HEK293 (cell line): ENCODE results near the gene SP140L.
"Not testable (repeated sequence)": the region's sequence is repeated elsewhere in the genome, so short reads cannot be mapped to it uniquely, and the experiment has no call there.

Experiments used
- CTCF ChIA-PET: fragments of 350-600 bp; formaldehyde crosslinking; extraction: SDS; loops from one replicate; lab custom pipeline; 2021; ENCODE audit warnings: antibody characterized with exemption; lab: Yijun Ruan, JAX
- POLR2A ChIA-PET: fragments of 300-600 bp; formaldehyde crosslinking; extraction: SDS; loops from one replicate; lab custom pipeline; 2020; ENCODE audit warnings: antibody characterized with exemption, inconsistent platforms; lab: Yijun Ruan, JAX
- H3K27ac ChIP-seq: fragments of 200-500 bp; sonication (Bioruptor generic); 2 replicates; pipeline ENCODE4 v1.5.1; 2014; ENCODE audit warnings: low read depth, low read length, control low read depth, inconsistent platforms; ENCODE audit errors: extremely low read depth
- H3K36me3 ChIP-seq, 2 experiments: fragments of 200-500 bp in 1 of 2; sonication (Bioruptor generic) in 1 of 2; 1 replicate in 1 of 2; 2 replicates in 1 of 2; pipeline ENCODE4 v1.5.1; 2014 to 2017; ENCODE audit warnings: inconsistent platforms in 2 of 2, low read length in 2 of 2; ENCODE audit not compliant: control insufficient read depth in 2 of 2, insufficient read depth in 1 of 2
- H3K4me1 ChIP-seq: fragments of 200-500 bp; sonication (Bioruptor generic); 2 replicates; pipeline ENCODE4 v1.5.1; 2014; ENCODE audit warnings: mild to moderate bottlenecking, low read length, inconsistent platforms; ENCODE audit not compliant: control insufficient read depth, insufficient read depth
- H3K4me3 ChIP-seq: 2 replicates; pipeline ENCODE4 v1.5.1; 2011; ENCODE audit warnings: low read depth, mild to moderate bottlenecking, control low read depth, low read length, moderate library complexity
- H3K9me3 ChIP-seq: fragments of 200-500 bp; sonication (Bioruptor generic); 2 replicates; pipeline ENCODE4 v1.5.1; 2014; ENCODE audit warnings: low read depth, low read length, inconsistent platforms; ENCODE audit not compliant: control insufficient read depth, insufficient read depth
- ATF2 ChIP-seq: fragments of 450-650 bp; formaldehyde crosslinking; IDR thresholded peaks from 2 replicates; pipeline ENCODE4 v1.5.1; 2016; ENCODE audit warnings: missing biosample characterization, missing genetic modification characterization, low read depth
- INSM2 ChIP-seq: fragments of 450-650 bp; formaldehyde crosslinking; IDR thresholded peaks from 2 replicates; pipeline ENCODE4 v1.5.1; 2016; ENCODE audit warnings: missing biosample characterization, missing genetic modification characterization
- KLF7 ChIP-seq: fragments of 450-650 bp; formaldehyde crosslinking; IDR thresholded peaks from 2 replicates; pipeline ENCODE4 v1.5.1; 2016; ENCODE audit warnings: missing biosample characterization, missing genetic modification characterization, borderline replicate concordance
- PRDM6 ChIP-seq: fragments of 450-650 bp; formaldehyde crosslinking; IDR thresholded peaks from 2 replicates; pipeline ENCODE4 v1.5.1; 2017; ENCODE audit warnings: missing biosample characterization, missing genetic modification characterization
- RBAK ChIP-seq: fragments of 450-650 bp; formaldehyde crosslinking; IDR thresholded peaks from 2 replicates; pipeline ENCODE4 v1.5.1; 2016; ENCODE audit warnings: missing biosample characterization, missing genetic modification characterization
- SCRT2 ChIP-seq: fragments of 450-650 bp; formaldehyde crosslinking; IDR thresholded peaks from 2 replicates; pipeline ENCODE4 v1.5.1; 2016; ENCODE audit warnings: missing biosample characterization, missing genetic modification characterization
- SETDB1 ChIP-seq: IDR thresholded peaks from one replicate; pipeline ENCODE4 v1.6.1; 2017; ENCODE audit warnings: mild to moderate bottlenecking, low read length, moderate library complexity, mixed read lengths; ENCODE audit not compliant: insufficient read length
- SP2 ChIP-seq: fragments of 450-650 bp; formaldehyde crosslinking; IDR thresholded peaks from 2 replicates; pipeline ENCODE4 v1.5.1; 2016; ENCODE audit warnings: missing biosample characterization, missing genetic modification characterization
- WT1 ChIP-seq: fragments of 450-650 bp; formaldehyde crosslinking; IDR thresholded peaks from 2 replicates; pipeline ENCODE4 v1.5.1; 2016; ENCODE audit warnings: missing biosample characterization, missing genetic modification characterization
- ZBTB48 ChIP-seq: fragments of 450-650 bp; formaldehyde crosslinking; IDR thresholded peaks from 2 replicates; pipeline ENCODE4 v1.5.1; 2016; ENCODE audit warnings: missing biosample characterization, missing genetic modification characterization
- ZNF121 ChIP-seq: fragments of 450-650 bp; formaldehyde crosslinking; IDR thresholded peaks from 2 replicates; pipeline ENCODE4 v1.5.1; 2016; ENCODE audit warnings: missing biosample characterization, missing genetic modification characterization
- ZNF266 ChIP-seq: fragments of 450-650 bp; formaldehyde crosslinking; IDR thresholded peaks from 2 replicates; pipeline ENCODE4 v1.5.1; 2016; ENCODE audit warnings: missing biosample characterization, missing genetic modification characterization, low read depth
- ZNF292 ChIP-seq: fragments of 450-650 bp; formaldehyde crosslinking; IDR thresholded peaks from 2 replicates; pipeline ENCODE4 v1.5.1; 2016; ENCODE audit warnings: low read depth, missing biosample characterization, missing genetic modification characterization, borderline replicate concordance
- ZNF513 ChIP-seq: fragments of 450-650 bp; IDR thresholded peaks from 2 replicates; pipeline ENCODE4 v1.5.1; 2018; ENCODE audit warnings: missing biosample characterization, missing genetic modification characterization
- ZNF530 ChIP-seq: fragments of 450-650 bp; formaldehyde crosslinking; IDR thresholded peaks from 2 replicates; pipeline ENCODE4 v1.5.1; 2016; ENCODE audit warnings: low read depth, missing biosample characterization, missing genetic modification characterization
- ZNF626 ChIP-seq: fragments of 450-650 bp; sonication (Bioruptor Pico); formaldehyde crosslinking; IDR thresholded peaks from 2 replicates; pipeline ENCODE4 v1.5.1; 2018; ENCODE audit warnings: missing biosample characterization, missing genetic modification characterization, inconsistent platforms
- ZNF677 ChIP-seq: fragments of 450-650 bp; IDR thresholded peaks from 2 replicates; pipeline ENCODE4 v1.5.0; 2018; ENCODE audit warnings: missing biosample characterization, mild to moderate bottlenecking, missing genetic modification characterization, moderate library complexity
- ZNF692 ChIP-seq: fragments of 450-650 bp; formaldehyde crosslinking; IDR thresholded peaks from 2 replicates; pipeline ENCODE4 v1.5.1; 2016; ENCODE audit warnings: missing biosample characterization, missing genetic modification characterization

The SP140L gene

GRCh38 chr2:230343041-230343624 is 16.1 kb downstream of the SP140L start:
- H3K4me3 ChIP-seq, H3K4me1 ChIP-seq, POLR2A ChIA-PET, H3K27ac ChIP-seq, H3K36me3 ChIP-seq, H3K9me3 ChIP-seq: not testable (repeated sequence)
- CTCF ChIA-PET = interaction anchor here (0.6 kb wide), 1 partner anchor 10 kb away, joined by 3 read pairs; no protein-coding TSS in a partner anchor

GRCh38 chr2:230343747-230344146 is 16.8 kb downstream of the SP140L start:
- Histone ChIP-seq H3K4me1 (no peaks in the 10 kb centered on the region), H3K9me3 (no peaks in the 10 kb centered on the region), H3K27ac (no peak overlapping the region), H3K36me3 (no peaks in the 10 kb centered on the region), H3K4me3 (no peak overlapping the region)
- CTCF ChIA-PET = no interaction called here
- TF ChIP-seq SP2 (tag by site-specific recombination) (no peak), ZNF266 (tag by site-specific recombination) (no peak), WT1 (no peak), ATF2 (no peak), ZBTB48 (tag by site-specific recombination) (no peak), ZNF292 (tag by site-specific recombination) (no peak), ZNF513 (no peak), RBAK (no peak), PRDM6 (tag by site-specific recombination) (no peak), SCRT2 (tag by site-specific recombination) (no peak), ZNF677 (tag by site-specific recombination) (no peak), ZNF121 (no peak), ZNF626 (tag by site-specific recombination) (no peak)
- TF ChIP-seq, all 188 proteins: peak for 0
- POLR2A ChIA-PET = no interaction called here

GRCh38 chr2:230346465-230346864 is 19.5 kb downstream of the SP140L start:
- no peaks in the 10 kb centered on the region for H3K9me3 ChIP-seq
- TF ChIP-seq INSM2 (tag by site-specific recombination) (no peak), PRDM6 (tag by site-specific recombination) (no peak), ZNF692 (tag by site-specific recombination) (no peak), ZNF530 (no peak), KLF7 (tag by site-specific recombination) (no peak), SETDB1 (peak; percentile 84)
- no peak overlapping the region for H3K27ac ChIP-seq
- no peaks in the 10 kb centered on the region for H3K36me3 ChIP-seq
- H3K4me1 ChIP-seq = no peaks in the 10 kb centered on the region
- CTCF ChIA-PET = no interaction called here
- no peak overlapping the region for H3K4me3 ChIP-seq
- POLR2A ChIA-PET = no interaction called here
